Measurements from ENCODE around the gene ARL8A. TPM values are rescaled to one million over a fixed set of nuclear protein-coding genes. Genes with fewer than 3 reads are reported as not detected.

The ARL8A gene
- total and polyA plus RNA-seq, 2 of the 4 experiments (the other 2 are of a cell fraction): 18.1 to 30.7 TPM

DNA sequence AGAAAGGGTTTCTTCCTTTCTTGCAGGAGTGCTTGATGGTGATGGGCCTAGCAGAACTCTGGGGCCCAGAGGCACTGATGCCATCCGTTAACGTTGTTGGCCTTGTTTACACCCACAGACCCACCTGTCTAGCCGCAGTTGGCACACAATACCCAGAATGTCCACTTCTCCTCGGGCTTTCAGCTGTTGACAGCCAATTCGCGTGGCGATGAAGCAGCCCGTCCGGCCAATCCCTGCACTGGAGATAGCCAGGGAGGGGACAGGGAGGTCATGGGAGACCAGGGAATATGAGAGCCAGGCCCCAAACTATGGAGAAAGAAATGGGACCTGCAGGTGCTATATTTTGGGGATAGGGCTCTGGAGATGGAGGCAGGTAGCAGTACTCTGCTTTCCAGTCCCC lies 5.7 kb upstream of the ARL8A start:
- Histone ChIP-seq H3K4ac (ENCODE audit: low read depth, low read length) (no peak overlapping the region), H4K8ac (ENCODE audit: low read depth in 2 of 2, low read length in 2 of 2) (no peak overlapping the region), H3K56ac (ENCODE audit: extremely low read depth, insufficient read depth, low read length) (no peak overlapping the region), H3K18ac (ENCODE audit: low read depth, low read length) (no peak overlapping the region), H3K79me1 (ENCODE audit: low read depth in 1 of 2, low read length in 2 of 2) (peaks cover 0 to 2% of the 10 kb centered on the region in 2 experiments; a peak in 1 of 4 replicates), H2BK15ac (ENCODE audit: low read depth, low read length) (no peak overlapping the region), H4K20me1 (ENCODE audit: insufficient read depth, low read length) (no peaks in the 10 kb centered on the region), H3K9ac (ENCODE audit: low read depth, low read length) (no peak overlapping the region), H2BK5ac (ENCODE audit: low read depth, low read length, poor library complexity, severe bottlenecking) (no peak overlapping the region), H3K4me2 (ENCODE audit: low read depth, low read length) (no peak overlapping the region), H3K4me3 (ENCODE audit: insufficient read depth, low read depth, low read length) (no peak overlapping the region), H2AFZ (replicated peaks; ENCODE audit: low read length, poor library complexity) (no peak overlapping the region), H3K36me3 (ENCODE audit: control insufficient read depth, insufficient read depth, low read length) (no peaks in the 10 kb centered on the region), H2AK5ac (ENCODE audit: low read depth, low read length) (no peak overlapping the region), H3K23ac (ENCODE audit: low read depth, low read length) (no peak overlapping the region), H3K9me3 (ENCODE audit: control insufficient read depth, insufficient read depth, low read length) (no peaks in the 10 kb centered on the region), H2AK9ac (replicated peaks; ENCODE audit: low read depth, low read length, poor library complexity) (no peak overlapping the region), H4K5ac (ENCODE audit: low read depth, low read length) (no peak overlapping the region), H3K9me1 (ENCODE audit: insufficient read depth, low read length) (no peaks in the 10 kb centered on the region), H3K4me1 (ENCODE audit: control insufficient read depth, insufficient read depth, low read length) (peaks cover 1% of the 10 kb centered on the region; the same call in 1 of the 2 replicates), H2BK20ac (ENCODE audit: low read depth, low read length) (no peak overlapping the region), H3K27ac (ENCODE audit: insufficient read depth, low read length) (no peak overlapping the region), H2BK120ac (ENCODE audit: low read depth, low read length) (no peak overlapping the region), H3K27me3 (ENCODE audit: control insufficient read depth, insufficient read depth, low read length) (peaks cover 18% of the 10 kb centered on the region), H3K14ac (replicated peaks; ENCODE audit: low read depth, low read length) (no peak overlapping the region), H4K91ac (ENCODE audit: insufficient read depth, low read depth, low read length) (no peak overlapping the region)
- TF ChIP-seq SMC3 (IDR thresholded peaks at IDR 0.05; ENCODE audit: low read depth, low read length): no peak
- no peak for TF ChIP-seq CHD1 (IDR thresholded peaks at IDR 0.05; ENCODE audit: low read depth, low read length)
- TF ChIP-seq CTCF (conservative IDR thresholded peaks at IDR 0.05; ENCODE audit: low read depth, low read length): no peak
- no peak for TF ChIP-seq RFX5 (IDR thresholded peaks at IDR 0.05; ENCODE audit: low read depth, low read length)
- no peak for TF ChIP-seq ELK1 (IDR thresholded peaks at IDR 0.05; ENCODE audit: borderline replicate concordance, low read depth, low read length)
- TF ChIP-seq MAFK (IDR thresholded peaks at IDR 0.05; ENCODE audit: low read depth, low read length): no peak
- TF ChIP-seq MXI1 (IDR thresholded peaks at IDR 0.05; ENCODE audit: borderline replicate concordance, low read depth, low read length): no peak
- ATAC-seq (ENCODE audit: low read depth): no peak
- dilution Hi-C loops (cut with HindIII; ENCODE audit: low sequenced_read_pairs, unreplicated experiment) (no loop called here), intact Hi-C loops (cut with micrococcal nuclease) (no loop called here), in situ Hi-C loops (cut with MboI; ENCODE audit: low sequenced_read_pairs) (no loop called here)
- ChIA-PET POLR2A (ENCODE audit: unreplicated experiment) (no interaction called here), CTCF (no interaction called here)
- WGBS, 2 experiments (ENCODE audit: extremely low coverage in 2 of 2, insufficient read length in 1 of 2): no CpG with 5 or more reads among the region's 9 CpGs
- BruUV-seq (replicated peaks): no TSS peak
- no peak for DNase-seq

All from IMR-90 (cell line).